Vagina (tissue), 2 donors: ENCODE results near the gene ANKRD53.

Experiments
- CTCF ChIP-seq, 3 experiments: fragments of 450-650 bp in 2 of 3; fragments of 200-600 bp in 1 of 3; sonication (generic) in 1 of 3; IDR thresholded peaks; one replicate each; pipeline ENCODE4 v1.5.1; 2017 to 2019; ENCODE audit warnings: antibody characterized with exemption in 3 of 3, mild to moderate bottlenecking in 2 of 3, moderate library complexity in 2 of 3
- POLR2A ChIP-seq, 2 donors: fragments of 450-650 bp; IDR thresholded peaks; one replicate each; pipeline ENCODE4 v1.6.1; 2017; ENCODE audit warnings: antibody characterized with exemption in 2 of 2, mild to moderate bottlenecking in 2 of 2, moderate library complexity in 2 of 2
- POLR2AphosphoS5 ChIP-seq, 2 donors: sonication (generic); formaldehyde crosslinking; IDR thresholded peaks; one replicate each; pipeline ENCODE4 v1.9.0; 2017; ENCODE audit warnings: antibody characterized with exemption in 2 of 2, mild to moderate bottlenecking in 2 of 2, low read depth in 1 of 2; ENCODE audit not compliant: insufficient read depth in 1 of 2

GRCh38 chr2:71005271-71006202 is 27.1 kb downstream of the ANKRD53 start:
- no peak for TF ChIP-seq POLR2A (IDR thresholded peaks at IDR 0.05)
- no peak for TF ChIP-seq CTCF (IDR thresholded peaks at IDR 0.05)
- no peak for TF ChIP-seq POLR2AphosphoS5 (IDR thresholded peaks at IDR 0.05; ENCODE audit: insufficient read depth in 1 of 2, low read depth in 1 of 2)
